PC-9 (cell line): ENCODE data around the gene RTF2.

Experiments
- EZH2 ChIP-seq: fragments of 200-600 bp; sonication (generic); IDR thresholded peaks from 2 replicates; pipeline ENCODE4 v1.8.0; 2017; ENCODE audit warnings: antibody characterized with exemption, low read depth
- TF ChIP-seq, protein P1 (sequence below): fragments of 200-600 bp; sonication (generic); conservative IDR thresholded peaks from 2 replicates; pipeline ENCODE4 v1.6.1; 2017; ENCODE audit warnings: mixed run types, antibody characterized with exemption, mild to moderate bottlenecking, moderate library complexity

DNA sequence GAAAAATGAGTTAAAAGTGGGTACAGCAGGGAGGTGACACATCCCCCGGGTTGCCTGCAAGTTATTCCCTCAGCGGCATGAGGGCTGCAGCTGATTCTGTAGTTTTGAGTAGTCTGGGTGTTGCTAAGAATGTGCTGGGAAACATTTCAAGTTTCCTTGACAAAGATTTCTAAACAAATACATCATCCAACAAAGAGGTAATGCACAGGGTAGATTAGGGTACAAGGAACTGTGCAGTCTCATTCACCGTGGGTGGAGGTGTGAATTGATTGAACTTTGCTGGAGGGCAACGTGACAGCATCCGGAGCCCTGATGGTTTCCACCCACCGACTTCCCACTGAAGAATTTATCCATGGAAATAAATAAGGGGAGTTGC is 34.6 kb upstream of the RTF2 start:
- TF ChIP-seq, protein P1, sequence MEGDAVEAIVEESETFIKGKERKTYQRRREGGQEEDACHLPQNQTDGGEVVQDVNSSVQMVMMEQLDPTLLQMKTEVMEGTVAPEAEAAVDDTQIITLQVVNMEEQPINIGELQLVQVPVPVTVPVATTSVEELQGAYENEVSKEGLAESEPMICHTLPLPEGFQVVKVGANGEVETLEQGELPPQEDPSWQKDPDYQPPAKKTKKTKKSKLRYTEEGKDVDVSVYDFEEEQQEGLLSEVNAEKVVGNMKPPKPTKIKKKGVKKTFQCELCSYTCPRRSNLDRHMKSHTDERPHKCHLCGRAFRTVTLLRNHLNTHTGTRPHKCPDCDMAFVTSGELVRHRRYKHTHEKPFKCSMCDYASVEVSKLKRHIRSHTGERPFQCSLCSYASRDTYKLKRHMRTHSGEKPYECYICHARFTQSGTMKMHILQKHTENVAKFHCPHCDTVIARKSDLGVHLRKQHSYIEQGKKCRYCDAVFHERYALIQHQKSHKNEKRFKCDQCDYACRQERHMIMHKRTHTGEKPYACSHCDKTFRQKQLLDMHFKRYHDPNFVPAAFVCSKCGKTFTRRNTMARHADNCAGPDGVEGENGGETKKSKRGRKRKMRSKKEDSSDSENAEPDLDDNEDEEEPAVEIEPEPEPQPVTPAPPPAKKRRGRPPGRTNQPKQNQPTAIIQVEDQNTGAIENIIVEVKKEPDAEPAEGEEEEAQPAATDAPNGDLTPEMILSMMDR: no peak
- TF ChIP-seq EZH2: no peak
